ENCODE results near the gene PRPF19.

Gene PRPF19

DNA sequence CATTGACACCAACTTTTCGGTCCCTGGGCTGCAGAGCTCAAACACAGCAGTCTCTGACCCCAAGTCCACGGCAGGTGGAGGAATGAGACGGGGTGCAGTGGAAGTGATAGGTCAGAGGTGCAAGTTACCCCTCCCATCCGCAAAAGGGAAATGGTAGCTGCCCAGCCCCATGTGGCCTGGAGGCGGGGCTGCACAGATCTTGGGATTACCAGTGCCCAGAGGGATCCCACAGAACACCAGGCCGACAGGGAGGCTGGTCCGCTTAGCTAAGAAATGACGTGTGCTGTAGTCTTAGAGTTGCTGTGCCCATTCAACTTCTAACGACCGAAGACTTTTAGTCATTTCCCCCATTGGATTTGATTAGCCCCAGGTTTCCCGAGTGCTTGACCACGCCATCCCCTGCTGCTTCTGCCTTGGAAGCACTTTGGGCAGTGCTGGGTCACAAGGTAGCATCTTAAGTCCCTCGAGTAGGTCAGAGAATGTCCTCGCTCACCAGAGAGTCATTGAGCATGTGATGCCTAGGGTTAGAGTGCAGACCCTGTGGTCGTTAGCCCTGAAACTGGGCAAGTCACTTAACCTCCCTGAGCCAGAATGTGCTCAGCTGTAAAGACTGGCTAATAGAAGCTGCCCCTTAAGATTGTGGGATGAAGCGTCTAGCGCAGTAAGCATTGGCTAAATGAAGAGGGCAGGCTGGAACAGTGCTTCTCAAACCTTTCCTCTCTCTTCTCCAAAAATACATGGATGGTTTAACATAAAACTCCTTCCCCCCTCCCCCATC is 54.9 kb downstream of the PRPF19 start:
- DNase-seq (ENCODE audit: insufficient read length, low spot score), result no peak
- TF ChIP-seq SPI1 (IDR thresholded peaks at IDR 0.05; ENCODE audit: low read depth, low read length) (no peak), POLR2A (IDR thresholded peaks at IDR 0.05; ENCODE audit: low read depth, low read length) (no peak), POLR2AphosphoS5 (IDR thresholded peaks at IDR 0.05; ENCODE audit: low read depth, low read length) (no peak), PAX5 (IDR thresholded peaks at IDR 0.05; ENCODE audit: insufficient read depth, low read length, severe bottlenecking) (no peak), TAF1 (IDR thresholded peaks at IDR 0.05; ENCODE audit: low read depth, low read length) (no peak), POU2F2 (IDR thresholded peaks at IDR 0.05; ENCODE audit: low read depth, low read length) (no peak)
- no peak for FAIRE-seq

- TF ChIP-seq POU2F2 (IDR thresholded peaks at IDR 0.05; ENCODE audit: low read depth, low read length) (no peak), SPI1 (IDR thresholded peaks at IDR 0.05; ENCODE audit: low read depth, low read length) (no peak), POLR2A (IDR thresholded peaks at IDR 0.05; ENCODE audit: low read depth, low read length) (no peak), TAF1 (IDR thresholded peaks at IDR 0.05; ENCODE audit: low read depth, low read length) (no peak), POLR2AphosphoS5 (IDR thresholded peaks at IDR 0.05; ENCODE audit: low read depth, low read length) (no peak), PAX5 (IDR thresholded peaks at IDR 0.05; ENCODE audit: insufficient read depth, low read length, severe bottlenecking) (no peak)
- FAIRE-seq, result no peak
- DNase-seq (ENCODE audit: insufficient read length, low spot score), result no peak
Observed at GRCh38 chr11:60849641-60850520, 56.5 kb downstream of the PRPF19 start.

- TF ChIP-seq PAX5 (IDR thresholded peaks at IDR 0.05; ENCODE audit: insufficient read depth, low read length, severe bottlenecking) (no peak), POU2F2 (IDR thresholded peaks at IDR 0.05; ENCODE audit: low read depth, low read length) (no peak), SPI1 (IDR thresholded peaks at IDR 0.05; ENCODE audit: low read depth, low read length) (no peak), POLR2AphosphoS5 (IDR thresholded peaks at IDR 0.05; ENCODE audit: low read depth, low read length) (no peak), POLR2A (IDR thresholded peaks at IDR 0.05; ENCODE audit: low read depth, low read length) (no peak), TAF1 (IDR thresholded peaks at IDR 0.05; ENCODE audit: low read depth, low read length) (no peak)
- DNase-seq (ENCODE audit: insufficient read length, low spot score), result no peak
- no peak for FAIRE-seq
Observed at GRCh38 chr11:60848714-60849151, 57.7 kb downstream of the PRPF19 start.

DNA sequence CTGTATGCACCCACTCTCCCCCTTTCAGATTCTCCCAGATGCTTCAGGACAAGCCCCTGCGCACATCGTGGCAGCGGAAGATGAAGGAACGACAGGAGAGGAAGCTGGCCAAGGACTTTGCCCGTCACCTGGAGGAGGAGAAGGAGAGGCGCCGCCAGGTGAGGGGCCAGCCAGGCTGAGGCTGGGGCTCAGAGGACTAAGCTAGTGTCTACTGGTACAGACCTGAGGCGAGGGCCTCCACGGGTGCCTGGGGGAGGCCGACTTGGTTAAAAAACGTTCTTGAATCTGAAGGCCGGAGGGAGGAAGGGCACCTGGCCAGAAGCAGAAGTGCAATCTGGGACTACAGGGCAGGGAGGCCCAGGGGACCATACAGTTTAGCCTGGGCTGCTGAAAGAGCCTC is 58.5 kb downstream of the PRPF19 start:
- TF ChIP-seq SPI1 (IDR thresholded peaks at IDR 0.05; ENCODE audit: low read depth, low read length) (no peak), PAX5 (IDR thresholded peaks at IDR 0.05; ENCODE audit: insufficient read depth, low read length, severe bottlenecking) (no peak), POLR2AphosphoS5 (IDR thresholded peaks at IDR 0.05; ENCODE audit: low read depth, low read length) (no peak), TAF1 (IDR thresholded peaks at IDR 0.05; ENCODE audit: low read depth, low read length) (no peak), POU2F2 (IDR thresholded peaks at IDR 0.05; ENCODE audit: low read depth, low read length) (no peak), POLR2A (IDR thresholded peaks at IDR 0.05; ENCODE audit: low read depth, low read length) (no peak)
- no peak for DNase-seq (ENCODE audit: insufficient read length, low spot score)
- no peak for FAIRE-seq

- no peak for FAIRE-seq
- no peak for DNase-seq (ENCODE audit: insufficient read length, low spot score)
- TF ChIP-seq POLR2A (IDR thresholded peaks at IDR 0.05; ENCODE audit: low read depth, low read length) (no peak), PAX5 (IDR thresholded peaks at IDR 0.05; ENCODE audit: insufficient read depth, low read length, severe bottlenecking) (no peak), TAF1 (IDR thresholded peaks at IDR 0.05; ENCODE audit: low read depth, low read length) (no peak), SPI1 (IDR thresholded peaks at IDR 0.05; ENCODE audit: low read depth, low read length) (no peak), POU2F2 (IDR thresholded peaks at IDR 0.05; ENCODE audit: low read depth, low read length) (no peak), POLR2AphosphoS5 (IDR thresholded peaks at IDR 0.05; ENCODE audit: low read depth, low read length) (no peak)
Observed at GRCh38 chr11:60847281-60847680, 59.1 kb downstream of the PRPF19 start.

- no peak for FAIRE-seq
- TF ChIP-seq SPI1 (IDR thresholded peaks at IDR 0.05; ENCODE audit: low read depth, low read length) (no peak), TAF1 (IDR thresholded peaks at IDR 0.05; ENCODE audit: low read depth, low read length) (no peak), PAX5 (IDR thresholded peaks at IDR 0.05; ENCODE audit: insufficient read depth, low read length, severe bottlenecking) (no peak), POU2F2 (IDR thresholded peaks at IDR 0.05; ENCODE audit: low read depth, low read length) (no peak), POLR2A (IDR thresholded peaks at IDR 0.05; ENCODE audit: low read depth, low read length) (no peak), POLR2AphosphoS5 (IDR thresholded peaks at IDR 0.05; ENCODE audit: low read depth, low read length) (no peak)
- DNase-seq (ENCODE audit: insufficient read length, low spot score), result no peak
Observed at GRCh38 chr11:60845338-60845737, 61.0 kb downstream of the PRPF19 start.

DNA sequence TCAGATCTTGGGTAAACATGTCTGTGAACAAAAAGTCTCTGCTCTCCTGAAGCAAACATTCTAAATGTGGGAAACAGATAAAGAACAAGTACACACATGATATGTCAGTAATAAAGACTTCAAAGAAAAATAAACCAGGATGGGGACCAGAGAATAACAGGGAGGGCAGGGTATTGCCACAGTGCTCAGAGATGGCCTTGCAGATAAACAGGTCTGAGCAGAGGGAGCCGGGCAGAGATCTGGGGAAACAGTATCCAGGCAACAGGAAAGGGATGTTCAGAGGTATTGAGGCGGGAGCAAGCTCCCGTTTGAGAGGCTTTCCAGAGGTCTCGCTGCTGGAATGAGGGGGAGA is 61.5 kb downstream of the PRPF19 start:
- TF ChIP-seq SPI1 (IDR thresholded peaks at IDR 0.05; ENCODE audit: low read depth, low read length) (no peak), POLR2A (IDR thresholded peaks at IDR 0.05; ENCODE audit: low read depth, low read length) (no peak), POLR2AphosphoS5 (IDR thresholded peaks at IDR 0.05; ENCODE audit: low read depth, low read length) (no peak), POU2F2 (IDR thresholded peaks at IDR 0.05; ENCODE audit: low read depth, low read length) (no peak), TAF1 (IDR thresholded peaks at IDR 0.05; ENCODE audit: low read depth, low read length) (no peak), PAX5 (IDR thresholded peaks at IDR 0.05; ENCODE audit: insufficient read depth, low read length, severe bottlenecking) (no peak)
- DNase-seq (ENCODE audit: insufficient read length, low spot score) (no peak), FAIRE-seq (no peak)

DNA sequence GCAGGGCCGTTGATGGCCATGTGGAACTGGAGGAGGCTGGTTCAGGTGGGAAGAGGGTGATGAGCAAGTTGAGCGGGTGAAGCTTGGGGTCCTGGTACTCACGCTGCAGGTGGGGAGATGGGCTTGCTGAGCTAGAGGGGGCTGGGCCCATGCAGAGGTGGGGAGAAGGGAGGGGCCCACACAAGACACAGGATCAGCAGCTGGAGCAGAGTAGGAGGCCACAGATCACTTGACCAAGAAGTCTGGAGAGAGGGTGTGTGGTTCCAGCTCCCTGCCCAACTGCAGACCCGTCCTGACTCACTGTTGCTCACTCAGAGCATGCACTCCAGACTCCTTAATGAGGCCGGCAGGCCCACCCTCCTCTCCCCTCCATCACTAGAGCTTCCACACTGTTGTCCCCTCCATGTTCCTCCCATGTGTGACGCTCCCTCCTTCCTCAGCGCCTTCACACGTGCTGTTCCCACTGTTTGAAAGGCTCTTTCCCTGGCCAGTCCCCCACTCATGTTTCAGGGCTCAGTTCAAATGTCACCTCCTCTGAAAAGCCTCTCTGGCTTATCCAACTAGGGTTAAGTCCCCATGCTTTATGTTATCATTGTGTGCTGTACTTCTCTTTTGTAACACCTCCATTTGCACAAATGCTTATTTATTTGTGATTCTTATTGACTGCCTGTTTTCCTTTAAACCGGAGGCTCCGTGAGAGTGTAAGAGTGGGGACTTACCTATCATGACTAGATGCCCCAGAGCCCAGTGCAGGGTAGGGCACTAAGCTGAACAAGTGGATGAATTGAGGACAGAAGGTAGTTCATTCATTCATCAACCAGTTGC is 62.1 kb downstream of the PRPF19 start:
- no peak for DNase-seq (ENCODE audit: insufficient read length, low spot score)
- no peak for FAIRE-seq
- TF ChIP-seq POU2F2 (IDR thresholded peaks at IDR 0.05; ENCODE audit: low read depth, low read length) (no peak), POLR2AphosphoS5 (IDR thresholded peaks at IDR 0.05; ENCODE audit: low read depth, low read length) (no peak), POLR2A (IDR thresholded peaks at IDR 0.05; ENCODE audit: low read depth, low read length) (no peak), TAF1 (IDR thresholded peaks at IDR 0.05; ENCODE audit: low read depth, low read length) (no peak), SPI1 (IDR thresholded peaks at IDR 0.05; ENCODE audit: low read depth, low read length) (no peak), PAX5 (IDR thresholded peaks at IDR 0.05; ENCODE audit: insufficient read depth, low read length, severe bottlenecking) (no peak)
